ENCODE measurements around the gene S100A9.
"Not testable (repeated sequence)": the region's sequence is repeated elsewhere in the genome, so short reads cannot be mapped to it uniquely, and the experiment has no call there.

Gene S100A9

GRCh38 chr1:153390938-153391710 lies 33.5 kb downstream of the S100A9 start, which contains the start of gene S100A8:
Gene S100A8 (minus strand): TSS chr1:153391073. CDS start chr1:153390535, 538 bp downstream.
- no peak for DNase-seq (ENCODE audit: low spot score)

DNA sequence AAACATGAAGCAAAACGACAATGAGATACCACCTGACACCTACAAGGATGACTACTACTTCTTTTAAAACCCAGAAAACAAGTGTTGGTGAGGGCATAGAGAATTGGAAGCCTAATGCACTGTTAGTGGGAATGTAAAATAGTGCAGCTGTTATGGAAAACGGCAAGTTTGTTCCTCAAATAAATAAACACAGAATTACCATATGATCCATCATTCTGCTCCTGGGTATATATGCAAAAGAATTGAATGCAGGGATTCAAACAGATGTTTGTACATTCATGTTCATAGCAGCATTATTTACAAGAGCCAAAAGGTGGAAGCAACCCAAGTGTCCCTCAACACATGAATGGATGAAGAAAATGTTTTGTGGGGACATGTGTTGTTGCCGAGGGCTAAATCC lies 34.6 kb downstream of the S100A9 start:
- no peak for DNase-seq (ENCODE audit: low spot score)

DNA sequence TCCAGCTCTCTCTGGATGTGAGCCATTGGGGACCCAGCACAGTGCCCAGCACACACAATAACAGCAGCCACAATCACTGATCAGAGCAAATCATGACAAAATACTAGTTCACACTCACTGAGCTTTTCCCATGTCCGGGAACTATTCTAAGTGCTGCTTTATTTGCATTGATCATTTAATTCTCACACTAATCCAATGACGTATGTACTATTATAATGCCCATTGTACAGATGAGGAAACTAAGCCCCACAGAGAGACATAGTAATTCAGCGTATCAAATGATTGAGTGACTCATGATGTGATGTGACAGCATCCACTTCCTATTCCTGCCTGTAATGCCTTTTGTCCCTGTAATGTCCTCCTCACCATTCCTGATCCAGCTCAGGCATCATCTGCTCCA lies 35.2 kb downstream of the S100A9 start:
- DNase-seq (ENCODE audit: low spot score): no peak

DNA sequence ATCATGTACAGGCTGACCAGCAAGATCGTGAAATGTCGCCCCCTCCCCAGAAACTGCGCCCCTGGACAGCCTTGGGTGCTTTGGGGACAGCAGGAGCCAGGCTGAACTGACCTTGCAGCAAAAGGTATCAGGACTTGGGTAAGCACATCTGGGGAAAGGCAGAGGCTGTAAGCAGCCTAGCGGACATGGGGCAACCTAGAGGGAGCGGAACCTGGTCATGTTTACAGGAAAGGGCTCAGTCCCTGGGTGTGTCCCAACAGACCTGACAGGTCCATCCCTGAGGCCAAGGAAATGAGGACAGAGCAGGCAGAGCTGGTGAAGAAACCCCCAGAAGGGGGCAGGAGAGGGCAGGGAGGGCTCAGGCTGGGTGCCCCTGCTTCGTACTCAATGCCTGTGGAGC lies 36.3 kb downstream of the S100A9 start:
- DNase-seq (ENCODE audit: low spot score): no peak

- no peak for DNase-seq (ENCODE audit: low spot score)
Measured at GRCh38 chr1:153394391-153394790, 36.7 kb downstream of the S100A9 start.

GRCh38 chr1:153395136-153395685 lies 37.6 kb downstream of the S100A9 start:
- DNase-seq (ENCODE audit: low spot score): no peak

DNA sequence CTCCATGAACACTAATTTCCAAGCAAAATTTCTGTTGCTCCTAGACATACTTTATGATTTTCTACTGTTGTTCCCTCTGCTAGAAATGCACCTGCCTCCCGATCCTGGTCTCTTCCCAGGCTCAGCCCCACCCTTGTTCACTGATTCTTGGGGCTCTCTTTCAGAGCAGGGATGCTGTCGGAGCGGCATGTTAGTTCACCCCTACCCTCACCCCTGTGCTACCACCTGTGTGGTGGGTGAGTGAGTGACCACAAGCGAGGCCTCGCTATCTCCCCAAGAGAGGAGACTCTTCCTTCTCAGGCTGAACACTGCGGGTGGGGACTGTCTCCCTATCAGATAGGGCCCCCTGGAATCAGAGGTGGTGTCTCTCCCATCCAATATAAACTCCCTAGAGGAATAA lies 38.1 kb downstream of the S100A9 start:
- DNase-seq (ENCODE audit: low spot score): no peak

- DNase-seq (ENCODE audit: low spot score): no peak
Measured at GRCh38 chr1:153396461-153396860, 38.8 kb downstream of the S100A9 start.

DNA sequence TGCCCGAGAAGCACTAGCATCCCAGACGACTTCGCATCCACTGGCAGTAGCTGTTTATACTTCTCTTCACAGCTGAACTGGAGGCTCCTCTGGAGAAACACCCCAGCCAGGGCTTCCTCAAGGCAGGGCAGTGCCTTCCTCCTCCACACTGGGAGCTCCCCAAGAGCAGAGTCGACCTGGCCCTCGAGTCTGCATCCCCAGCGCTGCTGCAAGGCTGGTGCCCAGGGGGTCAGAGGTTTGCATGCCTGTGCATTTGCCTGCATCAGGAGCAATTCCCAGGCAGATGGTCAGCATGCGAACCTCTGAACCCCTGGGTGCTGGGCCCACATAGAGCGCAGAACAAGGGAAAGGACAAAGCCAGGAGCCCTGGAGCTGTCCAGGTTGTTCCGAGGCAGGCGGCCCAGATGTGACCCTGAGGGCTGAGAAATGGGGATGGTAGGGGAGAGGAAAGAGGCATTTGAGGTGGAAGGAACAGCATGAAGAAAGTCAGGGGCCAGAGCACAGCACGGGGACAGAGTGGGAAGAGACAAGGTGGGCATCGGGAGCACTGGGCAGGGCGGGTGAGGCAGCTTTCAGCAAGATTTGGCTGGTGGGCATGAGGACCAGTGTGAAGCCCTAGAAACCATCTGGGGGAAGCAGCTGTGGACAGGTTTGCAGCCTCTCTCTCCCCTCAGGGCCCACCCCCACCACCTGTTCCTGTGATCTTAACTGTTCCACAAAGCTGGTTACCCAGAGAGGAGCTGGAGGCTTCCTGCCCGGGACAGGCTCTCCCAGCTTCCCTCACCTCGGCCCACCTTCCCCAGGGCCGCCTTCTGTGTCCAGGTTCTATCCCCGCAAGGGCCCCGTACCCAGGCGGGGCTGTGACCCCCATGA lies 39.6 kb downstream of the S100A9 start:
- DNase-seq (ENCODE audit: low spot score): no peak

DNA sequence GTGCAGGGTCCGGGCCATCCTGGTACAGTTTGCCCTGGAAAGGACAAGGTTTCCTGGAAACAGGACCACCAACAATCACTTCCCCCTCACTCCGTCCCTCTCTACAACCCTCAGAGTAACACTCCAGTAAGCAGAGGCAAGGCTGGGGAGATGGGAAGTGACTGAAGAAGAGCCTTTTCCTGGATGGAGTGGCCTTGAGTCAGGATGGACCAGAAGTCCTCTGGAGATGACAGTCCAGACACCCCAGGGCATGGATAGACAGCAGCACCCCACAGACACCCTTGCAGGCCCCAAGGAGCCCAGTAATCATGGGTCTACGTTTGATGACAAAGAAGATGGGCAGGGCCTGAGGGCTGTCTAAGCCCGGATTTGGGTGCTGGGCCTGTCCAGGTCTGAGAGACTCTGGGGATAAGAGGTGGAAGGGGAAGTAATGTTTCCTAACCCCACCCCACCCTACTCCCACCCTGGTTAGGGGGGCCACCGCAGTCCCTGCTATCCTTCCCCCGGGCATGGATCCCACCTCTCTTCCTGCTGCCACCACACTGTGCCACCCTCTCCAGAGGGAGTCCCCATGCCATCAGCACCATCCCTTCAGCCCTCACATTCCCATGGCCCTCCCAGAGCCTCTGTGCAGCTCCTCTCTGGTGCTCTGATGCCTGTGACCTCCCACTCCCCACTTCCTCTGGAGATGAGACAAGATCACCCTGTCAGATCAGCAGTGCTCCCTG lies 40.4 kb downstream of the S100A9 start:
- no peak for DNase-seq (ENCODE audit: low spot score)

DNA sequence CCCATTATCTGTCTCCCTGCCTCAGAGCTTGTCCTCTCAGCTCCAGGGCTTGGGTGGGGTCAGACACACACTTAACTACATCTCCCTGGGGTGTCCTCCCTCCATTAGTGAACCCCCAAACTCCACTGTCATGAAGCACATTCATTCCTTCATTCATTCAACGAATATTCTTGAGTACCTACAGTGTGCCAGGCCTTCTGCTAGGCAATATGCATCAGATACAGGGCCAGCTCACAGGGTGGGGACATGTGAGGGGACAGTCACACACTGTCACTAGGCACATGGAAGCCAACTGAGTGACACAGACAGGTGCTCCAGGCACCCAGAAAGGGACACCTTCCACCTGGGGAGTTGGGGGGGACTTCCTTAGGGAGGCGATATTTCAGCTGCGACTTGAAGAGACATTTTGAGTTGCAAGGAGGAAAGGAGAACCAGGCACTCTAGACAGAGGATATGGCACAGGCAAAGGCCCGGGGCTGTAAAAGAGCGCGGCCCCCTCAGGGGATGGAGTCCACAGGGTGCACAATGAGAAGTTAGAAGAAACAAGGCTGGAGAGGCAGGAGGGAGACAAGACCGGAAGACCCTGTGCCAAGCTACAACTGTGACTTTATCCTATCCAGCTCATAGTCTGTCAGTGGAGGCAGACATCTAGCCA lies 41.9 kb downstream of the S100A9 start:
- DNase-seq (ENCODE audit: low spot score): no peak

DNA sequence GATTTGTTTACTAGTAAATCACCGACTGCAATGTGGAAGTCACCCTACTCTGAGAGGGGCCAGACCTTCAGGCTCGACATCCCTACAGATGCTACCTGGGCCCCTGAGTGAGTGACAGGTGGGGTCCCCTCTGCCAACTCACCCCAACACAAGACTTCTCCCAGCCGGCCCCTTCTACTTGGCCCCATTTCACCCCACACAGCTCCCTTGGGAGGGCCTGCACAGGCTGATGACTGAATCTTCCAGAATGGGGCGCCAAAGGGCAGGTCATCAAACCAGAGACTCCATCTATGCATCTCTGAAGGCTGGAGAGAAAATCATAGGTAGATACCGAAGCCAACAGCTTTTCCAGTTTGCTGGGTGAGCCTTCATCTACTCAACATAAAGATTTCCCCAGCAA lies 42.6 kb downstream of the S100A9 start:
- DNase-seq (ENCODE audit: low spot score): no peak

- no peak for DNase-seq (ENCODE audit: low spot score)
Measured at GRCh38 chr1:153401461-153401860, 43.8 kb downstream of the S100A9 start.

DNA sequence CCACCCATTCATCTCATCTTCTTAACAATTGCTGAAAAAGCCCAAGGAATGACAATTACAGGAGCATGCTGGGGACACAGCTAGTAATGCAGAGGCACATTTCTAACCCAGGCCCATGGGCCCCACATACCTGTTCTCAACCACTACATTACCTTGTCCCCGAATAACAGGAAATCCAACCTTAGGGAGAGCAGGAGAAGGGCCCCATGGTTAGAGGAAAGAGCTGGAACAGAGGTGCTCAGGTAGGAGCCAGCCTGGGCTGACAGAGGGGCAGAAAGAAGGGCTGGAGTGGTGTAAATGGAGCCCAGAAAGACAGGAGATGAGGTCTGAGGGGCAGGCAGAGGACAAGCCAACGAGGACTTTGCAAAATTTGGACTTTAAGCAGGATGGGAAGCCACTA lies 44.6 kb downstream of the S100A9 start:
- no peak for DNase-seq (ENCODE audit: low spot score)

DNA sequence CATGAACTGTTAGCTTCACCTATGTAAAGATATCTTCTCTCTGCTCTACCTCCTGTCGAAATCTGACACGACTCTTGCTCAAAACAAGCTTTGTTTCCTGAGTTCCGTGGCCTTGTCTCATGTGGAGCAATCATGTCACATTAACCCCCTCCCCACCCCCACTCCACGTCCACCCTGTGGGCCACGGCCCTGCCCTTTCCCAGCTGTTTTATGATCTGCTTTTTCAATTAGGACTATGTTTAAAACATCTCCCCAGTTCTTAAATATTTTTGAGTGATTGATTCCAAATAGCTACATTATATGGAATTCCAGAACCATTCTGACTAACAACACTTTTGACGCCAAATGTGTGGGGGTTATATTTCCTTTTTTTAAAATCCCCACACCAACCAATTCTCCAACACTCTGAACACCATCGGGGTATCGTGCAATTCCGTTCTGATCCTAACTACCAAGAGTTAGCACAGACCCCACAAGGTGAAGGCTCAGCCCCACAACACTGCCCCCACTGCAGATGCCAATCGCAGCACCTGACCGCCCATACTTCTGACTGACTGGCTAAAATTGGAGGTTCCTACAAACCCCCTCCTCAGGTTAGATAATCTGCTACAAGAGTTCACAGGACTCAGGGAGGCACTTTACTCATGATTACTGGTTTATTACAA lies 45.9 kb downstream of the S100A9 start:
- DNase-seq (ENCODE audit: low spot score): no peak

- no peak for DNase-seq (ENCODE audit: low spot score)
Measured at GRCh38 chr1:153404086-153404635, 46.5 kb downstream of the S100A9 start.

GRCh38 chr1:153404768-153405167 lies 47.1 kb downstream of the S100A9 start:
- DNase-seq (ENCODE audit: low spot score): no peak

DNA sequence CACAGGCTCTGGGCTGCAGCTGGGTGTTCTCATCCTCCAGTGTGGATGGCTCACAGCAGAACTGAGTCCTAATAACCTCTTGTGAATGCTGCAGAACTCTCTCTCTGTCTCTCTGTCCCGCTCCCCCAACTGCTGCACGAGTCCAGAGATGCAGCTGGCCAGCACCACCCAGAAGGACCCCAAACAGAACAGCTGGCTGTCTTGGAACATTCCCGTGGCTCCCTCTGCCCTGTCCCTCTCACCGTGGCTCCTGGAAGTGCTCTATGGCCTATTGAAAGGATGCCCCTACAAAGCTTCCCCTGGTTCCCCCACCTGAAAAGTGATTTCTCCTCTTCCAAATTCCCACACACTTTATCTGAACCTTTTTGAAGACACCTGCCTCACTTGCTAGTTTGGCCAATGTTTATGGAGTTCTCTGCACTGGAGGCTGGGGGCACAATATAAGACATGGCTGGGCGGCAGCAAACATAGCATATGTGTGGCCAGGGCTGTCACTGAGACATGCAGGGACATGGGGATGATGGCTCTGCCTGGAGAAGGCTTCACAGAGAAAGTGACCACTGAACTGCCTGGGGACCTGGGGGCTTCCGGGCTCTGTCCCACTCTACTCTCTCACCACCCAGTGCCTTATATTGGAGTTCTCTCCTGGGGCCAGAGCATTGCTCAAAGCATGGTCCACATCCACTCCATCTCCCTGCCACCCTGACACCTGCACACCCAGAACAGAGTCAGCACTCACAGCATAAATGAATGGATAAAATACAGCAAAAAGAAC lies 48.4 kb downstream of the S100A9 start:
- DNase-seq (ENCODE audit: low spot score): not testable (repeated sequence)

DNA sequence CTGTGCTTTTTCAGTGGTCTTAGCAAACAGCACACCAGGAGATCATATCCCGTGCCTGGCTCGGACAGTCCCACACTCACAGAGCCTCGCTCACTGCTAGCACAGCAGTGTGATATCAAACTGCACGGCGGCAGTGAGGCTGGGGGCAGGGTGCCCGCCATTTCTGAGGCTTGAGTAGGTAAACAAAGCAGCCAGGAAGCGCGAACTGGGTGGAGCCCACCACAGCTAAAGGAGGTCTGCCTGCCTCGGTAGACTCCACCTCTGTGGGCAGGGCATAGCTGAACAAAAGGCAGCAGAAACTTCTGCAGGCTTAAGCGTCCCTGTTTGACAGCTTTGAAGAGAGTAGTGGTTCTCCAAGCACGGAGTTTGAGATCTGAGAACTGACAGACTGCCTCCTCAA lies 49.6 kb downstream of the S100A9 start:
- not testable (repeated sequence) for DNase-seq (ENCODE audit: low spot score)
